HG02885 (cell line): ENCODE measurements around the gene APCDD1L.

ENCODE experiments used
- ATAC-seq: cut with Tn5 transposase; IDR thresholded peaks from one replicate; pipeline ENCODE4 v1.9.1; 2021; ENCODE audit warnings: mild to moderate bottlenecking; ENCODE audit not compliant: unreplicated experiment, poor library complexity

Gene APCDD1L

GRCh38 chr20:58494923-58495622 is 20.1 kb downstream of the APCDD1L start:
- ATAC-seq: no peak

GRCh38 chr20:58492795-58493524 is 22.2 kb downstream of the APCDD1L start:
- no peak for ATAC-seq

- no peak for ATAC-seq
These were observed 23.0 kb downstream of the APCDD1L start for GRCh38 chr20:58492074-58492718.

GRCh38 chr20:58486207-58486606 is 29.0 kb downstream of the APCDD1L start:
- ATAC-seq: no peak

- no peak for ATAC-seq
These were observed 29.8 kb downstream of the APCDD1L start for GRCh38 chr20:58485393-58485792.

GRCh38 chr20:58483470-58483869 is 31.7 kb downstream of the APCDD1L start:
- no peak for ATAC-seq

- no peak for ATAC-seq
These were observed 32.1 kb downstream of the APCDD1L start for GRCh38 chr20:58483051-58483450.

GRCh38 chr20:58482416-58482815 is 32.8 kb downstream of the APCDD1L start:
- no peak for ATAC-seq

- no peak for ATAC-seq
These were observed 33.6 kb downstream of the APCDD1L start for GRCh38 chr20:58481481-58482021.

- no peak for ATAC-seq
These were observed 34.5 kb downstream of the APCDD1L start for GRCh38 chr20:58480551-58481336.

- ATAC-seq: no peak
These were observed 35.3 kb downstream of the APCDD1L start for GRCh38 chr20:58479726-58480440.

GRCh38 chr20:58478141-58478805 is 36.9 kb downstream of the APCDD1L start:
- ATAC-seq: no peak

- no peak for ATAC-seq
These were observed 39.7 kb downstream of the APCDD1L start for GRCh38 chr20:58475466-58475865.

GRCh38 chr20:58473453-58474425 is 41.5 kb downstream of the APCDD1L start:
- no peak for ATAC-seq

GRCh38 chr20:58472273-58473018 is 42.8 kb downstream of the APCDD1L start:
- no peak for ATAC-seq

GRCh38 chr20:58471193-58472164 is 43.7 kb downstream of the APCDD1L start:
- ATAC-seq: no peak
